ENCODE results near the gene EIF3D.

EIF3D gene

DNA sequence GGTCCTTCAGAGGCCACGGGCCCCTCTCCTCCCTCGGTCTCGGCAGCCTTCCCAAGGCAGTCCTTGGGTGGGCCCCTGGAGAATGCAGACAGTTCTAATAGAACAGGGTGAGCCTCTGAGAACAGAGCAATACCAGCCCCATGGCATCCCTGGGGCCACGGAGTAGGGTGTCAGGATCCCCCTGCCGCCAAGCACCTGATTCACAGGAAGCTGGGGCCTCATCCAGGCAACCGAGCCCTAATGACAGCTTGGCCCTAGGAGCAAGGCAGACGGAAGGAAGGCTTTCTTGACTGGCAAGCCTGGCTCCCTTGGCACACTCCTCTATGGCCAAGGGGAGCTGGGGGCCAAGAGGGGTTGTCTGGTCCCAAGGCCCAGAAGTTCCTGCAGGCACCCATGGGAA lies 62.7 kb downstream of the EIF3D start:
- DNase-seq (ENCODE audit: low read depth in 2 of 2), result no peak

DNA sequence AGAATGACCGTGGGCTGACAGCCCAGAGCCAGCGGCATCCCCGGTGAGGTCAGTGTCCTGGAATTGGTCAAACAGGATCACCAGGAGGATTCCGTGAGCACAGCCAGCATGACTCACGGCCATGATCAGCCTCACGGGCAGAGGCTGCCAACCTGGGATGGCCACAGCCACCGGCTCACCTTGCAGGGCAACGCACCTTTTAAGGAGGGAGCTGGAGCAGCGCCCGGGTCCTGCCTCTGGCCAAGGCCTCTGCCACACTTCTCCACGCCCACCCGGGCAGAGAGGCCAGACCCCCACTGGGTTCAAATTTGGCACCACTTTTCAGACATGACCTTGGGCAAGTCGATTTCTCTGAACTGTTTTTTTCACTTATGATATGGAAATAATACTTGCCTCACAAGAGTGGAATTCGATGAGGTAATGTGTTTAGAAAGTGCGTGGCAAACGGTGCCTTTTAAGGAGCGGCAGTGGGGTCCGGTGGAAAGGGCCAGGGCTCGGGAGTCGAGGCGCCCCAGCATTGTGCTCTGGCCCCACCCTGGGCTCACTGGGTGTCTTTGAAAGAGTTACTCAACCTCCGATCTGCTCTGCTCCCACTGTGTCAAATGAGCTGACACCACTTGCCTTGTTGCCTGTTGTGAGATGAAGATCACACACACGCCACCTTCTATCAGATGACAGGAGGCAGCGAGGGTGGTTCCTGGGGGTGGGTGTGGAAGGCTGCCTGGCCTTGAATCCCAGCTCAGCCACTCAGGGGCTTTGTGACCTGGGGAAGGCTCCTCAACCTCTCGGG lies 63.5 kb downstream of the EIF3D start:
- DNase-seq (ENCODE audit: low read depth in 2 of 2), result no peak

DNA sequence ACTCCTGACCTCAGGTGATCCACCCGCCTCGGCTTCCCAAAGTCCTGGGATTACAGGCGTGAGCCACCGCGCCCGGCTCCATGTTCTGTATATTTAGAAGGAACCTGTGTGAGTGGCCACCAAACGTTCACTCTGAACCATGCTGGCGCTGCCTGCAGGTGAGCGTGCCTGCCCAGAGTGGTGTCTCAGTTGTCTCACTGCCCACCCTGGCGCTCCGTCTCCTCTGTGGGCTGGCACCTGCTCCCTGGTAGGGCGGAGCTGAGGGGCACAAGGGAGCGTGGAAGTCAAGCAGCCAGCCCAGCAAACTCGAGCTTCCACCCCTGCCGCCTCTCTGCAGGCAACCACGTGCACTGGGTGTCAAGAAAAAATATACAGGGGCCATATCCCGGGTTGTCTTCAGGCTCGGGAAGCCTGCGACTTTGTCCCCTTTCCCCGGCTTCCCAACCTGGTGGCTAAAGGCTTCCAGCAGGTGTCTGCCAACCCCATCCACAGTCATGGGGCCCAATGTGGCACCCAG lies 64.2 kb downstream of the EIF3D start:
- no peak for DNase-seq (ENCODE audit: low read depth in 2 of 2)

DNA sequence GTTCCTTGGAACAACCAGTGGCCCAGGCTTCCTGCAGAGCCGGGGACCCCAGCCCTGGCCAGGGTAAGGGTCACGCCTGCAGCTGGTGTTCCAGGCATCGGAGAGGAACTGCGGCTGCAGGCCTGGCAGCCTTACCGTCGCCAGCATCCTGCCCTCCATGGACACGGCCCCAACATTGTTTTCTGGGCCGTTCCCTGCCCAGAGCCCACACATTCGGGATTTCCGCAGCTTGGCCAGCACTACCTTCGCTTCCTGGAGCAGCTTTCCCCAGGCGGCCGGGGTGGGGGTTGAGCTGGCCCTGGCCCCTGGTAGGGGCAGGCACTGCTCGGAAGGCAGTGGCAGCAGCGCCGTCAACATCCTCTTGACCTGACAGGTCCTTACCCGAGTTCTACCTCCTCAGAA lies 65.2 kb downstream of the EIF3D start:
- DNase-seq (ENCODE audit: low read depth in 2 of 2), result no peak

DNA sequence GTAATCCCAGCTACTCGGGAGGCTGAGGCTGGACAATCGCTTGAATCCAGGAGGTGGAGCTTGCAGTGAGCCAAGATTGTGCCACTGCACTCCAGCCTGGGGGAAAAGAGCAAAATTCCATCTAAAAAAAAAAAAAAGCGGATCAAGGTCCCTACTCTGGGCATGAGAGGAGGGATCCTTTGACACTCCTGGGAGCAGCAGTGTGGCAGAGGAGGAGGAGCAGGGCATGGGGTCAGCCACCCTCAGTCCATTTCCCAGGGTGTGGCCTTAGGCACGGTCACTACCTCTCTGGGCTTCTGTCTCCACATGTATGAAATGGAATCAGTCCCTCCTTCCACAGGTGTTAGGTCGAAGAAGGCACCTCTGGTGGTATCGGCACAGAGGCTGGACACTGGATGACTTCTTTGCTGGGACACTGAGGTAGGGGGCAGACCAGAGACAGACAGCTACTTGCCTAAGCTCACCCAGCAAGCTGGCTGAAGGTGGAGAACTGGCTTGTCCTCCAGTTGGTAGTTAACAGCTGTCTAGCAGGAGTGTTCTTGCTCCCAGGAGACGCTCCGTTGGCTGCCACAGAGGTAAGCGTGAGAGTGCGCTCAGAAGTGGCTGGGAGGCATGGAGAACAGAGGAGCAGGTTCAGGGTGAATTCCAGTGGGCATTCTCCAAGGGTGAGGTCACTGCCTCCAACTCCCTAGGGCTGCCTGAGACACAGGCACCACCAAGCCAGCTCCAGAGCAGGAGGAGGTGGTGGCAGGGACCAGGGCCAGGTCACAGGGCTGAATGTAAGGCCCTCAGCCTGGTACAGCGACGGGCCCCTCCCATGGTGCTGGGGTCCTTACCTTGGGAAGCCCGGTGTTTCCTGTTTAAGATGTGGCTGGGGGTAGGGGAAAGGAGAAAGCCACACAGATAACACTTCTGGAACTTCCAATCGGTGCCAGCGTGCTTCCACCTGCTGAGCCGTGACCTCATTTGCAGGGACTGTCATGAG lies 67.0 kb downstream of the EIF3D start:
- no peak for DNase-seq (ENCODE audit: low read depth in 2 of 2)

All from stimulated activated CD4-positive, alpha-beta T cell treated with anti-CD3 and anti-CD28 coated beads, Interleukin-15, amount 100 ng/mL, for 48 hours (primary cell).